H1 (cell line): ENCODE results near the gene OR51B4. TPM values are rescaled to one million over a fixed set of nuclear protein-coding genes. Genes with fewer than 3 reads are reported as not detected.

Source experiments
- CTCF ChIA-PET: fragments of 300-600 bp; sonication (Branson Sonifier 250); formaldehyde crosslinking; loops from one replicate; lab custom pipeline; 2021; ENCODE audit not compliant: partially characterized antibody; lab: Charles Lee
- POLR2A ChIA-PET: fragments of 300-600 bp; sonication (Branson Sonifier 250); formaldehyde crosslinking; loops from one replicate; lab custom pipeline; 2021; ENCODE audit warnings: inconsistent platforms; ENCODE audit not compliant: partially characterized antibody; lab: Charles Lee
- DNase-seq, 2 experiments: peaks; one replicate each; pipeline versions ENCODE4 v3.0.0 to v3.0.0-alpha.2; 2010 to 2022; ENCODE audit warnings: low spot score in 2 of 2, low read depth in 1 of 2, mixed read lengths in 1 of 2
- FAIRE-seq: peaks from 2 replicates; lab custom pipeline; 2011; peaks lifted over from hg19 to GRCh38; lab: Jason Lieb, UNC
- H2AFZ ChIP-seq: 2 replicates; pipeline ENCODE4 v1.8.1; 2012; ENCODE audit warnings: low read length, inconsistent platforms
- H2AK5ac ChIP-seq: 2 replicates; pipeline ENCODE4 v1.6.1; 2013; ENCODE audit warnings: low read depth, low read length
- H2BK120ac ChIP-seq: replicated peaks from 2 replicates; pipeline ENCODE3; 2013; ENCODE audit warnings: low read depth, low read length, inconsistent platforms
- H2BK12ac ChIP-seq: 2 replicates; pipeline ENCODE4 v1.6.1; 2013; ENCODE audit warnings: low read depth, low read length
- H2BK15ac ChIP-seq: 2 replicates; pipeline ENCODE4 v1.6.1; 2013; ENCODE audit warnings: low read length
- H2BK20ac ChIP-seq: 2 replicates; pipeline ENCODE4 v1.6.1; 2013; ENCODE audit warnings: low read length
- H2BK5ac ChIP-seq: 2 replicates; pipeline ENCODE4 v1.6.1; 2013; ENCODE audit warnings: low read depth, low read length
- H3K14ac ChIP-seq: 2 replicates; pipeline ENCODE4 v1.6.1; 2013; ENCODE audit warnings: inconsistent platforms; ENCODE audit not compliant: insufficient read length
- H3K18ac ChIP-seq: 2 replicates; pipeline ENCODE4 v1.6.1; 2013; ENCODE audit warnings: low read length; ENCODE audit errors: extremely low read depth
- H3K23ac ChIP-seq: 2 replicates; pipeline ENCODE4 v1.6.1; 2013; ENCODE audit warnings: inconsistent platforms; ENCODE audit not compliant: insufficient read length
- H3K23me2 ChIP-seq: 2 replicates; pipeline ENCODE4 v1.6.1; 2013; ENCODE audit warnings: low read depth, low read length
- H3K27ac ChIP-seq: 2 replicates; pipeline ENCODE4 v1.6.1; 2011; ENCODE audit warnings: low read depth, low read length, inconsistent platforms
- H3K27me3 ChIP-seq, 4 experiments: replicated peaks in 1 of 4; 1 replicate in 1 of 4; 2 replicates in 3 of 4; pipeline versions ENCODE4 v1.6.1 to v1.8.1; 2011 to 2013; ENCODE audit warnings: low read length in 3 of 4, mild to moderate bottlenecking in 3 of 4, inconsistent platforms in 2 of 4, mixed read lengths in 2 of 4, moderate library complexity in 1 of 4; ENCODE audit not compliant: control insufficient read depth in 3 of 4, insufficient read depth in 3 of 4; ENCODE audit errors: extremely low read depth in 1 of 4
- H3K36me3 ChIP-seq, 4 experiments: 2 replicates each; pipeline versions ENCODE4 v1.6.1 to v1.8.1; 2011 to 2013; ENCODE audit warnings: mild to moderate bottlenecking in 4 of 4, low read length in 3 of 4, moderate library complexity in 2 of 4, control low read depth in 1 of 4, inconsistent platforms in 1 of 4; ENCODE audit not compliant: insufficient read depth in 4 of 4, control insufficient read depth in 2 of 4
- H3K4ac ChIP-seq: replicated peaks from 2 replicates; pipeline ENCODE3; 2013; ENCODE audit warnings: low read length, low read depth, mixed read lengths, inconsistent platforms; ENCODE audit not compliant: insufficient read length
- H3K4me1 ChIP-seq, 4 experiments: replicated peaks in 1 of 4; 1 replicate in 1 of 4; 2 replicates in 3 of 4; pipeline versions ENCODE4 v1.6.1 to v1.8.1; 2011 to 2013; ENCODE audit warnings: low read length in 3 of 4, inconsistent platforms in 2 of 4, mixed read lengths in 1 of 4; ENCODE audit not compliant: insufficient read depth in 4 of 4, control insufficient read depth in 3 of 4
- H3K4me2 ChIP-seq, 2 experiments: 2 replicates each; pipeline versions ENCODE4 v1.6.1 to v1.8.1; 2011 to 2013; ENCODE audit warnings: low read depth in 2 of 2, low read length in 2 of 2, control low read depth in 1 of 2, inconsistent platforms in 1 of 2, mild to moderate bottlenecking in 1 of 2; ENCODE audit not compliant: insufficient read depth in 1 of 2
- H3K4me3 ChIP-seq, 4 experiments: fragments of 200-600, 300-600 bp in 1 of 4; sonication (generic), shearing (Covaris generic), sonication (Bioruptor Twin) in 1 of 4; 2 replicates each; pipeline versions ENCODE4 v1.5.1 to v1.8.1; 2011 to 2016; ENCODE audit warnings: low read length in 4 of 4, low read depth in 3 of 4, control low read depth in 2 of 4, inconsistent platforms in 2 of 4, mild to moderate bottlenecking in 2 of 4, mixed read lengths in 1 of 4, moderate library complexity in 1 of 4; ENCODE audit not compliant: insufficient read depth in 2 of 4; ENCODE audit errors: extremely low read depth in 1 of 4
- H3K56ac ChIP-seq: replicated peaks from 2 replicates; pipeline ENCODE3; 2013; ENCODE audit warnings: low read depth, mild to moderate bottlenecking, mixed read lengths, low read length, inconsistent platforms; ENCODE audit not compliant: insufficient read length
- H3K79me1 ChIP-seq: 2 replicates; pipeline ENCODE4 v1.6.1; 2013; ENCODE audit warnings: low read depth, low read length, control low read depth
- H3K79me2 ChIP-seq, 2 experiments: 2 replicates each; pipeline versions ENCODE4 v1.6.1 to v1.8.1; 2012 to 2013; ENCODE audit warnings: low read length in 2 of 2, mild to moderate bottlenecking in 2 of 2, inconsistent platforms in 1 of 2; ENCODE audit not compliant: insufficient read depth in 2 of 2, control insufficient read depth in 1 of 2
- H3K9ac ChIP-seq, 4 experiments: replicated peaks in 1 of 4; 1 replicate in 1 of 4; 2 replicates in 3 of 4; pipeline versions ENCODE4 v1.6.1 to v1.8.1; 2011 to 2013; ENCODE audit warnings: low read depth in 3 of 4, low read length in 3 of 4, control low read depth in 2 of 4, mild to moderate bottlenecking in 2 of 4, moderate library complexity in 2 of 4, inconsistent platforms in 1 of 4; ENCODE audit errors: extremely low read depth in 1 of 4
- H3K9me3 ChIP-seq, 2 experiments: 2 replicates each; pipeline versions ENCODE4 v1.6.1 to v1.8.1; 2012 to 2013; ENCODE audit warnings: mild to moderate bottlenecking in 2 of 2, moderate library complexity in 2 of 2, control low read depth in 1 of 2, inconsistent platforms in 1 of 2, low read depth in 1 of 2, low read length in 1 of 2, mixed read lengths in 1 of 2; ENCODE audit not compliant: insufficient read depth in 2 of 2
- H4K20me1 ChIP-seq, 2 experiments: replicated peaks in 1 of 2; 2 replicates each; pipeline versions ENCODE3 to v1.8.1; 2011 to 2013; ENCODE audit warnings: inconsistent platforms in 2 of 2, low read length in 2 of 2, mild to moderate bottlenecking in 1 of 2; ENCODE audit not compliant: insufficient read depth in 2 of 2, control insufficient read depth in 1 of 2
- H4K5ac ChIP-seq: 2 replicates; pipeline ENCODE4 v1.6.1; 2013; ENCODE audit warnings: low read length, low read depth, mixed read lengths, inconsistent platforms; ENCODE audit not compliant: insufficient read length
- H4K8ac ChIP-seq: 2 replicates; pipeline ENCODE4 v1.8.0; 2013; ENCODE audit warnings: mild to moderate bottlenecking, moderate library complexity, low read length, inconsistent platforms; ENCODE audit not compliant: insufficient read depth; ENCODE audit errors: extremely low read depth
- H4K91ac ChIP-seq: replicated peaks from 2 replicates; pipeline ENCODE3; 2013; ENCODE audit warnings: low read length, mixed read lengths, inconsistent platforms; ENCODE audit not compliant: insufficient read length
- BRCA1 ChIP-seq: IDR thresholded peaks from 2 replicates; pipeline ENCODE4 v1.6.1; 2012; ENCODE audit warnings: low read depth, low read length, improper control_type of control experiment
- EGR1 ChIP-seq: IDR thresholded peaks from 2 replicates; pipeline ENCODE4 v1.6.1; 2011; ENCODE audit warnings: low read depth, low read length, borderline replicate concordance
- EP300 ChIP-seq, 2 experiments: IDR thresholded peaks; 1 replicate in 1 of 2; 2 replicates in 1 of 2; pipeline ENCODE4 v1.6.1; 2011 to 2012; ENCODE audit warnings: low read depth in 2 of 2, low read length in 2 of 2, mild to moderate bottlenecking in 2 of 2, borderline replicate concordance in 1 of 2, inconsistent platforms in 1 of 2, moderate library complexity in 1 of 2
- EZH2 ChIP-seq: fragments of 200-600 bp; sonication (generic); IDR thresholded peaks from 2 replicates; pipeline ENCODE4 v1.7.1; 2012; ENCODE audit warnings: low read depth, mild to moderate bottlenecking, moderate library complexity, low read length, inconsistent platforms; ENCODE audit not compliant: severe bottlenecking
- GTF2F1 ChIP-seq: IDR thresholded peaks from 2 replicates; pipeline ENCODE4 v1.6.1; 2012; ENCODE audit warnings: low read depth, low read length, improper control_type of control experiment, borderline replicate concordance
- MAX ChIP-seq: IDR thresholded peaks from 2 replicates; pipeline ENCODE4 v1.6.1; 2012; ENCODE audit warnings: inconsistent platforms
- PHF8 ChIP-seq: fragments of 200-600 bp; sonication (generic); conservative IDR thresholded peaks from 2 replicates; pipeline ENCODE4 v1.7.1; 2012; ENCODE audit warnings: low read depth, mild to moderate bottlenecking, inconsistent platforms, low read length, moderate library complexity
- RNF2 ChIP-seq: fragments of 200-900, 300-1000 bp; sonication (generic); IDR thresholded peaks from 2 replicates; pipeline ENCODE4 v1.7.1; 2016; ENCODE audit warnings: borderline replicate concordance, low read depth, mild to moderate bottlenecking, antibody characterized with exemption, low read length; ENCODE audit not compliant: poor library complexity, severe bottlenecking; ENCODE audit errors: missing control alignments
- SRF ChIP-seq: IDR thresholded peaks from 2 replicates; pipeline ENCODE4 v1.6.1; 2011; ENCODE audit warnings: mild to moderate bottlenecking, low read depth, low read length, moderate library complexity
- SUZ12 ChIP-seq: fragments of 200-600 bp; sonication (generic); IDR thresholded peaks from 2 replicates; pipeline ENCODE4 v1.6.1; 2012; ENCODE audit warnings: mild to moderate bottlenecking, inconsistent platforms, low read length, moderate library complexity, mixed read lengths
- TAF7 ChIP-seq: optimal IDR thresholded peaks from 2 replicates; pipeline ENCODE3; 2011; ENCODE audit warnings: low read depth, mild to moderate bottlenecking, inconsistent platforms, low read length, moderate library complexity, borderline replicate concordance
- TBP ChIP-seq: IDR thresholded peaks from 2 replicates; pipeline ENCODE4 v1.6.1; 2011; ENCODE audit warnings: low read depth, low read length, improper control_type of control experiment
- YY1 ChIP-seq: IDR thresholded peaks from 2 replicates; pipeline ENCODE4 v1.6.1; 2011; ENCODE audit warnings: low read depth, mild to moderate bottlenecking, low read length
- WGBS, 2 experiments: shearing (Covaris generic) in 1 of 2; methylation state at CpG; one replicate each; pipeline versions ENCODE4 v1.1.6 to v1.1.7; 2013 to 2015; ENCODE audit warnings: low lambda C conversion rate in 2 of 2, mixed read lengths in 2 of 2, inconsistent platforms in 1 of 2, low coverage in 1 of 2, missing lambda C conversion rate in 1 of 2; ENCODE audit not compliant: insufficient replicate concordance in 2 of 2, insufficient coverage in 1 of 2, insufficient read length in 1 of 2; ENCODE audit errors: extremely low coverage in 1 of 2, missing lambda C conversion rate in 1 of 2; 5-methylcytosine and 5-hydroxymethylcytosine counted together
- polyA plus RNA-seq, 7 experiments: library from polyadenylated mRNA; depleted of rRNA in 3 of 7; stranded (reverse) in 5 of 7; unstranded in 2 of 7; fragments of >200 nt in 5 of 7; fragments of 200-250 nt in 2 of 7; gene quantifications; 1 replicate in 5 of 7; 2 replicates in 1 of 7; 4 replicates in 1 of 7; pipeline versions ENCODE4 v1.2.1 to v1.2.3, GENCODE V29; 2011 to 2013; ENCODE audit warnings: missing spikeins in 2 of 7, mixed read lengths in 2 of 7
- total RNA-seq: library from RNA; stranded (reverse); fragmentation: NEBNext Ultra II Directional; extraction: Animal tissue kit (Norgen Biotek cat#: 25700); gene quantifications from 2 replicates; pipeline ENCODE4 v1.2.1, GENCODE V29; 2021

Gene OR51B4
- total and polyA plus RNA-seq, 2 of the 8 experiments (the other 6 are each of a cell fraction or from before 2014, with no cell fraction given): not detected

- POLR2A ChIA-PET: no interaction called here
- TF ChIP-seq SUZ12: no peak
- TF ChIP-seq BRCA1: no peak
- no peak for TF ChIP-seq RNF2
- TF ChIP-seq EGR1: no peak
- TF ChIP-seq PHF8: no peak
- no peak for TF ChIP-seq TBP
- TF ChIP-seq GTF2F1: no peak
- no peak for TF ChIP-seq EZH2
- no peak for TF ChIP-seq YY1
- no peak for TF ChIP-seq TAF7
- no peak for TF ChIP-seq SRF
- TF ChIP-seq MAX: no peak
- TF ChIP-seq EP300 (IDR thresholded peaks at IDR 0.05; ENCODE audit: borderline replicate concordance in 1 of 2, low read depth in 2 of 2, low read length in 2 of 2): no peak
Observed at GRCh38 chr11:5277807-5278382, 23.9 kb downstream of the OR51B4 start.

More at GRCh38 chr11:5277807-5278382, 23.9 kb downstream of the OR51B4 start:
- H3K9ac ChIP-seq: no peak overlapping the region
- H4K8ac ChIP-seq: no peak overlapping the region
- no peak overlapping the region for H2AK5ac ChIP-seq
- WGBS, 2 experiments: 80% methylated on average over 1 of the region's 1 CpG; no CpG with 5 or more reads in 1 of the 2 experiments
- H2BK120ac ChIP-seq: no peak overlapping the region
- H2AFZ ChIP-seq: no peak overlapping the region
- H3K27ac ChIP-seq: no peak overlapping the region
- no peaks in the 10 kb centered on the region for H3K36me3 ChIP-seq
- no peaks in the 10 kb centered on the region for H3K79me2 ChIP-seq
- H3K27me3 ChIP-seq: no peaks in the 10 kb centered on the region
- H2BK15ac ChIP-seq: no peak overlapping the region
- H3K9me3 ChIP-seq: no peaks in the 10 kb centered on the region
- FAIRE-seq: no peak
- no peak overlapping the region for H2BK12ac ChIP-seq
- no peak overlapping the region for H3K4me3 ChIP-seq
- H3K23me2 ChIP-seq: no peaks in the 10 kb centered on the region; the same call in 1 of the 2 replicates
- no peaks in the 10 kb centered on the region; a peak in 2 of 7 replicates for H3K4me1 ChIP-seq
- 0 out of 2 replicates have a peak, but pooled peaks cover 2% of the 10 kb centered on the region for H3K79me1 ChIP-seq
- no peak overlapping the region for H3K18ac ChIP-seq
- DNase-seq: no peak
- H3K14ac ChIP-seq: no peak overlapping the region
- H2BK5ac ChIP-seq: no peak overlapping the region
- H3K4me2 ChIP-seq: no peak overlapping the region
- CTCF ChIA-PET: interaction anchor here (1.4 to 8.6 kb wide), 2 partner anchors 13 to 17 kb away, joined by 4 to 48 read pairs; no protein-coding TSS in a partner anchor
- H4K91ac ChIP-seq: no peak overlapping the region
- no peak overlapping the region for H2BK20ac ChIP-seq
- H3K4ac ChIP-seq: no peak overlapping the region
- no peak overlapping the region for H3K23ac ChIP-seq
- H3K56ac ChIP-seq: no peak overlapping the region
- H4K5ac ChIP-seq: no peak overlapping the region
- no peaks in the 10 kb centered on the region for H4K20me1 ChIP-seq
